HepG2 (cell line): ENCODE results near the gene INO80C. TPM values are rescaled to one million over a fixed set of nuclear protein-coding genes. Genes with fewer than 3 reads are reported as not detected.
A peak's percentile ranks its signal among the peaks of the same experiment; 100 is the strongest.

Experiments used
- ATAC-seq: fragments of 200-7000 bp; cut with Tn5 transposase; 3 replicates; pipeline ENCODE4 v1.9.1; 2020; ENCODE audit warnings: mild to moderate bottlenecking, moderate library complexity
- BruUV-seq: library from RNA; stranded (reverse); fragments of 400-500 nt; replicated peaks from 2 replicates; lab custom pipeline; 2021; lab: Mats Ljungman, UMichigan
- CTCF ChIA-PET: fragments of 300-600 bp; formaldehyde crosslinking; extraction: SDS; loops from one replicate; lab custom pipeline; 2021; ENCODE audit warnings: low total read pairs, inconsistent platforms, low intra/inter-chr PET ratio; lab: Yijun Ruan, JAX
- POLR2A ChIA-PET: fragments of 350-600 bp; sonication (Branson Sonifier 250); formaldehyde crosslinking; loops from one replicate; lab custom pipeline; 2020; ENCODE audit warnings: antibody characterized with exemption, inconsistent platforms; lab: Yijun Ruan, JAX
- DNase-seq: peaks from one replicate; pipeline ENCODE4 v3.0.0-alpha.2; 2015; ENCODE audit warnings: low spot score
- FAIRE-seq: peaks from 3 replicates; lab custom pipeline; 2011; peaks lifted over from hg19 to GRCh38; lab: Jason Lieb, UNC
- H2AFZ ChIP-seq: one replicate; pipeline ENCODE4 v1.6.1; 2011; ENCODE audit warnings: low read length, inconsistent platforms
- H3K27ac ChIP-seq: fragments of 300-600 bp; 3 replicates; pipeline ENCODE4 v1.8.0; 2011; ENCODE audit warnings: mixed run types, mild to moderate bottlenecking, mixed read lengths, low read length, inconsistent platforms; ENCODE audit not compliant: insufficient read depth; ENCODE audit errors: extremely low read length
- H3K27me3 ChIP-seq, 2 experiments: fragments of 200-600 bp in 1 of 2; 2 replicates in 1 of 2; 3 replicates in 1 of 2; pipeline versions ENCODE4 v1.6.0 to v1.8.0; 2011; ENCODE audit warnings: low read length in 2 of 2, mild to moderate bottlenecking in 2 of 2, moderate library complexity in 2 of 2, inconsistent platforms in 1 of 2; ENCODE audit not compliant: insufficient read depth in 2 of 2, control insufficient read depth in 1 of 2
- H3K36me3 ChIP-seq, 2 experiments: fragments of 200-600 bp in 1 of 2; replicated peaks in 1 of 2; 2 replicates in 1 of 2; 3 replicates in 1 of 2; pipeline versions ENCODE4 v1.5.1 to v1.8.0; 2011; ENCODE audit warnings: low read length in 2 of 2, inconsistent platforms in 1 of 2; ENCODE audit not compliant: insufficient read depth in 2 of 2, control insufficient read depth in 1 of 2
- H3K4me1 ChIP-seq: 2 replicates; pipeline ENCODE4 v1.5.1; 2012; ENCODE audit warnings: low read length, inconsistent platforms; ENCODE audit not compliant: insufficient read depth
- H3K4me2 ChIP-seq: 2 replicates; pipeline ENCODE4 v1.6.0; 2011; ENCODE audit warnings: low read depth, low read length, inconsistent platforms
- H3K4me3 ChIP-seq, 3 experiments: fragments of 200-600 bp in 1 of 3; sonication (generic), shearing (Covaris generic) in 1 of 3; replicated peaks in 1 of 3; 2 replicates each; pipeline ENCODE4 v1.5.1; 2011 to 2016; ENCODE audit warnings: low read length in 3 of 3, inconsistent platforms in 2 of 3, low read depth in 2 of 3, mild to moderate bottlenecking in 2 of 3, control low read depth in 1 of 3, mixed read lengths in 1 of 3; ENCODE audit not compliant: insufficient read depth in 1 of 3
- H3K79me2 ChIP-seq: one replicate; pipeline ENCODE4 v1.6.1; 2011; ENCODE audit warnings: low read length, inconsistent platforms; ENCODE audit not compliant: insufficient read depth
- H3K9ac ChIP-seq: 2 replicates; pipeline ENCODE4 v1.6.0; 2011; ENCODE audit warnings: mild to moderate bottlenecking, low read depth, low read length, inconsistent platforms; ENCODE audit not compliant: insufficient read depth
- H3K9me3 ChIP-seq: 2 replicates; pipeline ENCODE4 v1.5.1; 2012; ENCODE audit warnings: mild to moderate bottlenecking, low read length
- H4K20me1 ChIP-seq: 2 replicates; pipeline ENCODE4 v1.6.0; 2011; ENCODE audit warnings: inconsistent platforms, mild to moderate bottlenecking, low read length, moderate library complexity; ENCODE audit not compliant: insufficient read depth
- BRF2 ChIP-seq: sonication (generic); formaldehyde crosslinking; IDR thresholded peaks from 2 replicates; pipeline ENCODE4 v1.8.1; 2022; ENCODE audit warnings: mild to moderate bottlenecking, missing genetic modification reagents
- ISL2 ChIP-seq: sonication (generic); formaldehyde crosslinking; IDR thresholded peaks from 2 replicates; pipeline ENCODE4 v1.5.0; 2020; ENCODE audit warnings: missing genetic modification reagents
- MTA3 ChIP-seq: sonication (generic); formaldehyde crosslinking; IDR thresholded peaks from 2 replicates; pipeline ENCODE4 v1.4.0; 2020; ENCODE audit warnings: missing genetic modification reagents
- RBFOX2 ChIP-seq: fragments of 200-400 bp; formaldehyde crosslinking; IDR thresholded peaks from 2 replicates; pipeline ENCODE4 v1.6.1; 2017; ENCODE audit warnings: low read depth, mild to moderate bottlenecking, low read length
- RORA ChIP-seq: sonication (generic); formaldehyde crosslinking; IDR thresholded peaks from 2 replicates; pipeline ENCODE4 v1.5.0; 2020; ENCODE audit warnings: mild to moderate bottlenecking, missing genetic modification reagents, moderate library complexity
- TAF1 ChIP-seq: sonication (generic); formaldehyde crosslinking; IDR thresholded peaks from 2 replicates; pipeline ENCODE4 v1.4.0; 2020; ENCODE audit warnings: missing genetic modification reagents
- ZNF335 ChIP-seq: sonication (generic); formaldehyde crosslinking; IDR thresholded peaks from 2 replicates; pipeline ENCODE4 v1.4.0; 2020; ENCODE audit warnings: missing genetic modification reagents
- ZNF737 ChIP-seq: sonication (generic); formaldehyde crosslinking; IDR thresholded peaks from 2 replicates; pipeline ENCODE4 v1.5.0; 2020; ENCODE audit warnings: missing genetic modification reagents, mild to moderate bottlenecking, borderline replicate concordance
- in situ Hi-C: cut with HindIII; loops from 2 replicates; pipeline ENCODE4 v1.10.0; 2017; ENCODE audit warnings: low pct_unique_long_range_greater_than_20kb; ENCODE audit not compliant: extremely low pct_ligation_motif_present
- intact Hi-C: fragments of 100-400 bp; cut with micrococcal nuclease; formaldehyde crosslinking; loops from one replicate; pipeline ENCODE4 v1.10.0; 2022; ENCODE audit not compliant: unreplicated experiment
- polyA plus RNA-seq, 8 experiments: library from polyadenylated mRNA; depleted of rRNA in 3 of 8; stranded (reverse) in 7 of 8; unstranded in 1 of 8; fragments of >200 nt; fragmentation: Illumina TruSeq in 4 of 8; extraction: Trizol in 4 of 8; gene quantifications; 2 replicates each; pipeline versions ENCODE4 v1.2.1 to v1.2.3, GENCODE V29; 2011 to 2016; ENCODE audit warnings: low read depth in 4 of 8, missing spikeins in 1 of 8, mixed read lengths in 1 of 8; ENCODE audit not compliant: insufficient read depth in 1 of 8
- total RNA-seq, 5 experiments: library from RNA; depleted of rRNA; stranded (reverse); fragments of >200 nt; fragmentation: Illumina TruSeq; extraction: Trizol; gene quantifications; 2 replicates each; pipeline ENCODE4 v1.2.3, GENCODE V29; 2016; ENCODE audit warnings: low read depth in 1 of 5

The INO80C gene
- total and polyA plus RNA-seq, 2 of the 13 experiments (the other 11 are each of a cell fraction or from before 2014, with no cell fraction given), result 8.2 to 15.4 TPM

GRCh38 chr18:35477974-35478373 lies 19.8 kb downstream of the INO80C start:
- H2AFZ ChIP-seq, result no peak overlapping the region
- peak overlapping the region; percentile 66 for H3K4me2 ChIP-seq
- TSS peak; percentile 71 for BruUV-seq
- peaks cover 21% of the 10 kb centered on the region for H3K79me2 ChIP-seq
- FAIRE-seq (no peak), DNase-seq (no peak), ATAC-seq (no peak)
- ChIA-PET POLR2A (interaction anchor here (1.0 to 4.3 kb wide), 14 partner anchors 8 to 494 kb away, joined by 3 to 70 read pairs (median 4); partner anchors contain the start of genes INO80C, RMP24 and ZSCAN30), CTCF (no interaction called here)
- no peaks in the 10 kb centered on the region for H3K9me3 ChIP-seq
- peak overlapping the region in 1 of 3 experiments; percentile 49; a peak in 1 of 6 replicates for H3K4me3 ChIP-seq
- peak overlapping the region; percentile 85 for H3K27ac ChIP-seq
- no peaks in the 10 kb centered on the region; a peak in 1 of 5 replicates for H3K27me3 ChIP-seq
- no peaks in the 10 kb centered on the region; a peak in 2 of 5 replicates for H3K36me3 ChIP-seq
- no peaks in the 10 kb centered on the region for H4K20me1 ChIP-seq
- TF ChIP-seq RBFOX2, result 0 out of 2 replicates have a peak, but pooled peaks have one; percentile 4
- TF ChIP-seq RORA, result no peak
- peak; percentile 39; the same call in 1 of the 2 replicates for TF ChIP-seq ZNF335 (CRISPR knock-in tag)
- TF ChIP-seq BRF2 (CRISPR knock-in tag), result no peak
- no peak for TF ChIP-seq MTA3 (CRISPR knock-in tag)
- no peak for TF ChIP-seq ISL2 (CRISPR knock-in tag)
- TF ChIP-seq TAF1 (CRISPR knock-in tag), result peak; percentile 2; the same call in 1 of the 2 replicates
- no peak for TF ChIP-seq ZNF737 (CRISPR knock-in tag)
- in situ Hi-C loops, result no loop called here
- H3K4me1 ChIP-seq, result peaks cover 64% of the 10 kb centered on the region
- intact Hi-C loops, result loop anchor here (1.0 kb wide), 3 partner anchors 9 to 103 kb away; partner anchors contain the start of gene GALNT1
- H3K9ac ChIP-seq, result peak overlapping the region; percentile 68; the same call in 1 of the 2 replicates
